Measurements from ENCODE around the gene JOSD2. TPM values are rescaled to one million over a fixed set of nuclear protein-coding genes. Genes with fewer than 3 reads are reported as not detected.

The JOSD2 gene
- total and polyA plus RNA-seq, 2 of the 4 experiments (the other 2 are of a cell fraction) = 12.2 to 54.1 TPM

GRCh38 chr19:50519006-50519575 lies 8.1 kb upstream of the JOSD2 start:
- Histone ChIP-seq H3K27me3 (ENCODE audit: control insufficient read depth, insufficient read depth, low read length) (no peaks in the 10 kb centered on the region), H3K4me2 (ENCODE audit: low read depth, low read length) (no peak overlapping the region), H2AK9ac (replicated peaks; ENCODE audit: low read depth, low read length, poor library complexity) (no peak overlapping the region), H4K20me1 (ENCODE audit: insufficient read depth, low read length) (no peaks in the 10 kb centered on the region), H3K9me1 (ENCODE audit: insufficient read depth, low read length) (no peaks in the 10 kb centered on the region), H2AK5ac (ENCODE audit: low read depth, low read length) (no peak overlapping the region), H2BK120ac (ENCODE audit: low read depth, low read length) (no peak overlapping the region), H3K36me3 (ENCODE audit: control insufficient read depth, insufficient read depth, low read length) (no peaks in the 10 kb centered on the region), H4K91ac (ENCODE audit: insufficient read depth, low read depth, low read length) (no peak overlapping the region), H3K14ac (replicated peaks; ENCODE audit: low read depth, low read length) (no peak overlapping the region), H2BK5ac (ENCODE audit: low read depth, low read length, poor library complexity, severe bottlenecking) (no peak overlapping the region), H2BK15ac (ENCODE audit: low read depth, low read length) (no peak overlapping the region), H3K27ac (ENCODE audit: insufficient read depth, low read length) (no peak overlapping the region), H3K9me3 (ENCODE audit: control insufficient read depth, insufficient read depth, low read length) (no peaks in the 10 kb centered on the region), H3K4ac (ENCODE audit: low read depth, low read length) (no peak overlapping the region), H3K56ac (ENCODE audit: extremely low read depth, insufficient read depth, low read length) (no peak overlapping the region), H2BK20ac (ENCODE audit: low read depth, low read length) (no peak overlapping the region), H3K4me1 (ENCODE audit: control insufficient read depth, insufficient read depth, low read length) (no peaks in the 10 kb centered on the region), H3K4me3 (ENCODE audit: insufficient read depth, low read depth, low read length) (no peak overlapping the region), H4K8ac (ENCODE audit: low read depth in 2 of 2, low read length in 2 of 2) (no peak overlapping the region), H3K18ac (ENCODE audit: low read depth, low read length) (no peak overlapping the region), H3K79me1 (ENCODE audit: low read depth in 1 of 2, low read length in 2 of 2) (no peaks in the 10 kb centered on the region), H4K5ac (ENCODE audit: low read depth, low read length) (no peak overlapping the region), H3K9ac (ENCODE audit: low read depth, low read length) (no peak overlapping the region), H3K23ac (ENCODE audit: low read depth, low read length) (no peak overlapping the region), H2AFZ (replicated peaks; ENCODE audit: low read length, poor library complexity) (no peak overlapping the region)
- no peak for DNase-seq
- 93% methylated on average over 22 of the region's 40 CpGs; no CpG with 5 or more reads in 1 of the 2 experiments for WGBS, 2 experiments (ENCODE audit: extremely low coverage in 2 of 2, insufficient read length in 1 of 2)
- no peak for TF ChIP-seq MXI1 (IDR thresholded peaks at IDR 0.05; ENCODE audit: borderline replicate concordance, low read depth, low read length)
- no peak for TF ChIP-seq ELK1 (IDR thresholded peaks at IDR 0.05; ENCODE audit: borderline replicate concordance, low read depth, low read length)
- intact Hi-C loops (cut with micrococcal nuclease) = no loop called here
- no TSS peak for BruUV-seq (replicated peaks)
- dilution Hi-C loops (cut with HindIII; ENCODE audit: low sequenced_read_pairs, unreplicated experiment) = no loop called here
- POLR2A ChIA-PET (ENCODE audit: unreplicated experiment) = no interaction called here
- ATAC-seq (ENCODE audit: low read depth) = no peak
- in situ Hi-C loops (cut with MboI; ENCODE audit: low sequenced_read_pairs) = no loop called here
- CTCF ChIA-PET = no interaction called here

All from IMR-90 (cell line).